HG02981 (cell line): ENCODE results near the gene LHPP.

Experiments
- ATAC-seq: cut with Tn5 transposase; IDR thresholded peaks from one replicate; pipeline ENCODE4 v1.9.1; 2021; ENCODE audit warnings: mild to moderate bottlenecking, moderate library complexity; ENCODE audit not compliant: unreplicated experiment

Gene LHPP

GRCh38 chr10:124447751-124448466 is 13.7 kb upstream of the LHPP start:
- ATAC-seq = no peak

- ATAC-seq = no peak
Observed at GRCh38 chr10:124448696-124449169, 12.9 kb upstream of the LHPP start.

- no peak for ATAC-seq
Observed at GRCh38 chr10:124449170-124450011, 12.2 kb upstream of the LHPP start.

GRCh38 chr10:124450012-124450782 is 11.4 kb upstream of the LHPP start, which contains the start of gene NKX1-2:
Gene NKX1-2 (minus strand): TSS chr10:124450035. CDS start chr10:124449943, 92 bp downstream.
- ATAC-seq = no peak

- ATAC-seq = no peak
Observed at GRCh38 chr10:124450783-124451057, 10.9 kb upstream of the LHPP start.

- ATAC-seq = no peak
Observed at GRCh38 chr10:124451276-124451675, 10.3 kb upstream of the LHPP start.

- no peak for ATAC-seq
Observed at GRCh38 chr10:124453960-124454610, 7.5 kb upstream of the LHPP start.

GRCh38 chr10:124455441-124455840 is 6.2 kb upstream of the LHPP start:
- no peak for ATAC-seq

GRCh38 chr10:124458473-124458872 is 3.1 kb upstream of the LHPP start:
- no peak for ATAC-seq

GRCh38 chr10:124458889-124459288 is 2.7 kb upstream of the LHPP start:
- no peak for ATAC-seq

GRCh38 chr10:124459395-124459794 is 2.2 kb upstream of the LHPP start:
- no peak for ATAC-seq

- no peak for ATAC-seq
Observed at GRCh38 chr10:124460144-124460543, 1.5 kb upstream of the LHPP start.

- no peak for ATAC-seq
Observed at GRCh38 chr10:124462348-124462695, 699 bp downstream of the LHPP start.

GRCh38 chr10:124464028-124464965 is 2.7 kb downstream of the LHPP start:
- ATAC-seq = no peak

GRCh38 chr10:124465003-124465776 is 3.6 kb downstream of the LHPP start:
- ATAC-seq = peak; percentile 35

GRCh38 chr10:124465777-124466488 is 4.3 kb downstream of the LHPP start:
- no peak for ATAC-seq

GRCh38 chr10:124467165-124467564 is 5.5 kb downstream of the LHPP start:
- ATAC-seq = no peak

- ATAC-seq = no peak
Observed at GRCh38 chr10:124468624-124469023, 7.0 kb downstream of the LHPP start.
